Natural killer cell treated with Interleukin-12 subunit alpha and Interleukin-12 subunit beta and Interleukin-15 and Interleukin-18, amount 100 ng/mL, for 72 hours (primary cell): ENCODE data around the gene CSAG3. TPM values are rescaled to one million over a fixed set of nuclear protein-coding genes. Genes with fewer than 3 reads are reported as not detected.
"Not testable (repeated sequence)": the region's sequence is repeated elsewhere in the genome, so short reads cannot be mapped to it uniquely, and the experiment has no call there.

Experiments
- ATAC-seq, 2 donors: fragments of 150-1000 bp; cut with Tn5 transposase in 1 of 2; sonication (Bioruptor Pico), chemical (Tn5 transposase) in 1 of 2; 2 replicates each; pipeline ENCODE4 v1.10.0; 2021
- DNase-seq: peaks from one replicate; pipeline ENCODE4 v3.0.0; 2022; ENCODE audit warnings: low spot score
- H3K27ac Mint-ChIP-seq, 2 donors: 1 replicate in 1 of 2; 2 replicates in 1 of 2; pipeline ENCODE4 v1.8.0; 2022; ENCODE audit warnings: mixed read lengths in 2 of 2, mild to moderate bottlenecking in 1 of 2, moderate library complexity in 1 of 2
- H3K27me3 Mint-ChIP-seq, 2 donors: 1 replicate in 1 of 2; 2 replicates in 1 of 2; pipeline ENCODE4 v1.8.0; 2022; ENCODE audit warnings: mixed read lengths in 2 of 2
- H3K36me3 Mint-ChIP-seq: one replicate; pipeline ENCODE4 v1.8.0; 2022; ENCODE audit warnings: mixed read lengths
- H3K4me1 Mint-ChIP-seq, 2 donors: 1 replicate in 1 of 2; 2 replicates in 1 of 2; pipeline ENCODE4 v1.8.0; 2022; ENCODE audit warnings: low read depth in 2 of 2, mixed read lengths in 2 of 2, mild to moderate bottlenecking in 1 of 2
- H3K4me3 Mint-ChIP-seq: one replicate; pipeline ENCODE4 v1.8.0; 2022; ENCODE audit warnings: mixed read lengths
- H3K9me3 Mint-ChIP-seq: 2 replicates; pipeline ENCODE4 v1.8.0; 2022; ENCODE audit warnings: mixed read lengths
- total RNA-seq, 2 donors: library from RNA; stranded (reverse); gene quantifications; one replicate each; pipeline ENCODE4 v1.2.3, GENCODE V29; 2022

CSAG3 gene
- total RNA-seq, 2 donors from 2014 or later, result not detected

- not testable (repeated sequence) for H3K4me3 Mint-ChIP-seq, H3K36me3 Mint-ChIP-seq, DNase-seq, H3K9me3 Mint-ChIP-seq, H3K27me3 Mint-ChIP-seq, H3K27ac Mint-ChIP-seq, H3K4me1 Mint-ChIP-seq, ATAC-seq
Measured at GRCh38 chrX:152759544-152759943, 526 bp downstream of the CSAG3 start.

- H3K27me3 Mint-ChIP-seq, H3K36me3 Mint-ChIP-seq, DNase-seq, H3K4me3 Mint-ChIP-seq, H3K4me1 Mint-ChIP-seq, H3K9me3 Mint-ChIP-seq, H3K27ac Mint-ChIP-seq: not testable (repeated sequence)
- ATAC-seq, result peak in 1 of 2 donors; percentile 20
Measured at GRCh38 chrX:152761582-152761981, 2.6 kb downstream of the CSAG3 start.

- not testable (repeated sequence) for H3K27ac Mint-ChIP-seq, H3K9me3 Mint-ChIP-seq, H3K4me1 Mint-ChIP-seq, ATAC-seq, H3K36me3 Mint-ChIP-seq, H3K27me3 Mint-ChIP-seq, H3K4me3 Mint-ChIP-seq
- peak; percentile 31 for DNase-seq
Measured at GRCh38 chrX:152766562-152766961, 7.5 kb downstream of the CSAG3 start.

GRCh38 chrX:152769549-152770289, 10.7 kb downstream of the CSAG3 start, which contains the start of gene MAGEA6:
MAGEA6 (minus strand) TSS chrX:152769689; CDS start chrX:152767650, 2,039 bp downstream.
- not testable (repeated sequence) for H3K4me1 Mint-ChIP-seq, H3K36me3 Mint-ChIP-seq, H3K9me3 Mint-ChIP-seq, DNase-seq, H3K4me3 Mint-ChIP-seq, H3K27me3 Mint-ChIP-seq, H3K27ac Mint-ChIP-seq
- peak in 1 of 2 donors; percentile 20 for ATAC-seq

GRCh38 chrX:152787062-152787461, 28.0 kb downstream of the CSAG3 start:
- DNase-seq, H3K27ac Mint-ChIP-seq, H3K27me3 Mint-ChIP-seq, H3K36me3 Mint-ChIP-seq, H3K4me3 Mint-ChIP-seq, H3K9me3 Mint-ChIP-seq, H3K4me1 Mint-ChIP-seq: not testable (repeated sequence)
- ATAC-seq, result peak in 1 of 2 donors; percentile 44

GRCh38 chrX:152798945-152799344, 39.9 kb downstream of the CSAG3 start:
- H3K4me1 Mint-ChIP-seq, result no peaks in the 10 kb centered on the region
- H3K27me3 Mint-ChIP-seq, result peaks cover 18 to 36% of the 10 kb centered on the region in 2 donors
- no peak for DNase-seq

GRCh38 chrX:152806035-152806434, 47.0 kb downstream of the CSAG3 start:
- no peaks in the 10 kb centered on the region for H3K9me3 Mint-ChIP-seq
- H3K4me3 Mint-ChIP-seq, result no peak overlapping the region
- DNase-seq, result no peak
- H3K27ac Mint-ChIP-seq, result no peak overlapping the region
- peaks cover 20 to 32% of the 10 kb centered on the region in 2 donors for H3K27me3 Mint-ChIP-seq
- no peaks in the 10 kb centered on the region for H3K36me3 Mint-ChIP-seq
- no peaks in the 10 kb centered on the region for H3K4me1 Mint-ChIP-seq
- no peak for ATAC-seq

More at GRCh38 chrX:152798945-152799344, 39.9 kb downstream of the CSAG3 start:
- Mint-ChIP-seq H3K4me3 (no peak overlapping the region), H3K27ac (no peak overlapping the region), H3K36me3 (no peaks in the 10 kb centered on the region), H3K9me3 (no peaks in the 10 kb centered on the region)
- no peak for ATAC-seq

Other genes starting within 250 kb of the CSAG3 start
- not detected for gene GABRQ, start 121.3 kb upstream of the CSAG3 start, total RNA-seq
- gene MAGEA3, start 60.4 kb upstream of the CSAG3 start, total RNA-seq, result not detected
- gene CSAG2, start 49.9 kb upstream of the CSAG3 start, total RNA-seq, result not detected
- not detected for gene MAGEA2B, start 44.6 kb upstream of the CSAG3 start, total RNA-seq
- not detected for gene CSAG1, start 25.5 kb upstream of the CSAG3 start, total RNA-seq
- not detected for gene MAGEA12, start 25.5 kb upstream of the CSAG3 start, total RNA-seq
- not detected for gene MAGEA2, start 5.4 kb upstream of the CSAG3 start, total RNA-seq
- not detected for gene MAGEA6, start 10.5 kb downstream of the CSAG3 start, total RNA-seq
- 10 to 100 TPM in 1 of 2 donors, 1 to 10 TPM in 1; 9.4 to 12.7 TPM for gene CETN2, start 71.5 kb downstream of the CSAG3 start, total RNA-seq
- 10 to 100 TPM; 21.1 to 22.2 TPM for gene NSDHL, start 71.8 kb downstream of the CSAG3 start, total RNA-seq
- 1 to 10 TPM in 1 of 2 donors, under 1 TPM in 1; 0.48 to 1.5 TPM for gene ZNF185, start 138.8 kb downstream of the CSAG3 start, total RNA-seq
- not detected for gene PNMA5, start 234.9 kb downstream of the CSAG3 start, total RNA-seq